Chondrocyte (in vitro differentiated cells): ENCODE measurements around the gene SNED1. TPM values are rescaled to one million over a fixed set of nuclear protein-coding genes. Genes with fewer than 3 reads are reported as not detected.

Experiments
- DNase-seq: peaks from one replicate; pipeline ENCODE4 v3.0.0; 2021; ENCODE audit warnings: mixed read lengths, low spot score
- H3K27ac Mint-ChIP-seq: one replicate; pipeline ENCODE4 v1.8.0; 2021; ENCODE audit warnings: mild to moderate bottlenecking, moderate library complexity, mixed read lengths; ENCODE audit not compliant: unreplicated experiment
- H3K27me3 Mint-ChIP-seq: 2 replicates; pipeline ENCODE4 v1.8.0; 2021; ENCODE audit warnings: low read depth, mixed read lengths
- H3K36me3 Mint-ChIP-seq: 2 replicates; pipeline ENCODE4 v1.8.0; 2021; ENCODE audit warnings: low read depth, mixed read lengths
- H3K4me1 Mint-ChIP-seq: 2 replicates; pipeline ENCODE4 v1.8.0; 2021; ENCODE audit warnings: low read depth, mild to moderate bottlenecking, mixed read lengths
- H3K4me3 Mint-ChIP-seq: one replicate; pipeline ENCODE4 v1.8.0; 2021; ENCODE audit warnings: mild to moderate bottlenecking, moderate library complexity, mixed read lengths; ENCODE audit not compliant: unreplicated experiment
- H3K9me3 Mint-ChIP-seq: 2 replicates; pipeline ENCODE4 v1.8.0; 2021; ENCODE audit warnings: low read depth, mixed read lengths
- total RNA-seq: library from RNA; stranded (reverse); gene quantifications from 3 replicates; pipeline ENCODE4 v1.2.1, GENCODE V29; 2021
- TF ChIP-seq, protein P1 (sequence below): fragments of 200-600 bp; sonication (generic); IDR thresholded peaks from 2 replicates; pipeline ENCODE4 v1.5.0; 2021; ENCODE audit warnings: antibody characterized with exemption, mild to moderate bottlenecking, moderate library complexity

The SNED1 gene
- total RNA-seq, 1 donor from 2014 or later = 1.9 TPM

- peaks cover 12% of the 10 kb centered on the region for H3K4me1 Mint-ChIP-seq
- H3K9me3 Mint-ChIP-seq = no peaks in the 10 kb centered on the region
- DNase-seq = no peak
These were observed 1.1 kb upstream of the SNED1 start for GRCh38 chr2:240997141-240997855.

GRCh38 chr2:240998706-240998994 is 232 bp downstream of the SNED1 start:
- Mint-ChIP-seq H3K27ac (no peak overlapping the region), H3K4me3 (no peak overlapping the region)

More at GRCh38 chr2:240997141-240997855, 1.1 kb upstream of the SNED1 start:
- TF ChIP-seq, protein P1, sequence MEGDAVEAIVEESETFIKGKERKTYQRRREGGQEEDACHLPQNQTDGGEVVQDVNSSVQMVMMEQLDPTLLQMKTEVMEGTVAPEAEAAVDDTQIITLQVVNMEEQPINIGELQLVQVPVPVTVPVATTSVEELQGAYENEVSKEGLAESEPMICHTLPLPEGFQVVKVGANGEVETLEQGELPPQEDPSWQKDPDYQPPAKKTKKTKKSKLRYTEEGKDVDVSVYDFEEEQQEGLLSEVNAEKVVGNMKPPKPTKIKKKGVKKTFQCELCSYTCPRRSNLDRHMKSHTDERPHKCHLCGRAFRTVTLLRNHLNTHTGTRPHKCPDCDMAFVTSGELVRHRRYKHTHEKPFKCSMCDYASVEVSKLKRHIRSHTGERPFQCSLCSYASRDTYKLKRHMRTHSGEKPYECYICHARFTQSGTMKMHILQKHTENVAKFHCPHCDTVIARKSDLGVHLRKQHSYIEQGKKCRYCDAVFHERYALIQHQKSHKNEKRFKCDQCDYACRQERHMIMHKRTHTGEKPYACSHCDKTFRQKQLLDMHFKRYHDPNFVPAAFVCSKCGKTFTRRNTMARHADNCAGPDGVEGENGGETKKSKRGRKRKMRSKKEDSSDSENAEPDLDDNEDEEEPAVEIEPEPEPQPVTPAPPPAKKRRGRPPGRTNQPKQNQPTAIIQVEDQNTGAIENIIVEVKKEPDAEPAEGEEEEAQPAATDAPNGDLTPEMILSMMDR = no peak
- peak overlapping the region; percentile 36 for H3K27ac Mint-ChIP-seq
- peaks cover 4% of the 10 kb centered on the region for H3K36me3 Mint-ChIP-seq
- no peak overlapping the region for H3K4me3 Mint-ChIP-seq
- H3K27me3 Mint-ChIP-seq = peaks cover 21% of the 10 kb centered on the region

DNA sequence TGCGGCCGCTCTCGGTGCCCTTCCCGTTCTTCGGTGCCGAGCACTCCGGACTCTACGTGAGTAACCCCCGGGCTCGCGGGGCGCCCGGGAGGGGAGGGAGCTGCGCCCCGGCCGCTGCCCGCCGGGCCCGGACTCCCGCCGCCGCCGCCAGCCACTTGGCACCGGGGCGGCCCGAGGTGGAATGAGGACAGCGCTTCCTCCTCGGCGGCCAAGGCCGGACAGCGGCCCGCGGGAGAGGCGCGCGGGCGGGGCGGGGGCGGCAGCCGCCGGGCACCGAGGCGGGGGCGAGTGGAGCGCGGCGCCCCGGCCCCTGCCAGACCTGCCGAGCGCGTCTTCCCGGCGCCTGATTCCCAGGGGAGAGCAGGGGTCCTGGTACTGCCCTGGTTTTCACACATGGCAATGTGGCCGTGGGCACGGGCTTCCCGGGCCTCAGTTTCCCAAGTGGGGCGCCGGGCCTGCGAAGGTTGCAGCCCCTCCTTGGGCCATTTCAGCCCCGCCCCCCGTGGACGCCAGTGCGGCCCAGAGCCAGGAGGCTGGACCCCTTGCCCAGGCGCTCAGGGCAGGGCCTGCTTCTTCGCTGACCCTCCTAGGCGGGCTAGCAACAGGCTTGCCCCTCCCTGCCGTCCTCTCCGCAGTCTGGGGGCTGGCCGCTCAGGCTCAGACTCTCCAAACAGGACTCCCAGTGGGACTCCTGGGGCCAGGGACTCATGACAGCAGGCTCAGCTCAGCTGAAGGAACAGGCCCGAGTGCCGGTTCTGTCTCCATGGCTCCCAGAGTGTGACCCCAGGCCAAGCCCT is 775 bp downstream of the SNED1 start:
- Mint-ChIP-seq H3K9me3 (peaks cover 10% of the 10 kb centered on the region), H3K27me3 (peaks cover 22% of the 10 kb centered on the region), H3K36me3 (peaks cover 11% of the 10 kb centered on the region), H3K4me1 (peaks cover 9% of the 10 kb centered on the region), H3K4me3 (peak overlapping the region; percentile 35), H3K27ac (no peak overlapping the region)
- no peak for DNase-seq
- TF ChIP-seq, protein P1 = no peak

More at GRCh38 chr2:240998706-240998994, 232 bp downstream of the SNED1 start:
- Mint-ChIP-seq H3K4me1 (peaks cover 9% of the 10 kb centered on the region), H3K36me3 (peaks cover 8% of the 10 kb centered on the region), H3K27me3 (peaks cover 22% of the 10 kb centered on the region), H3K9me3 (peaks cover 7% of the 10 kb centered on the region)
- DNase-seq = no peak
- TF ChIP-seq, protein P1 = no peak

DNA sequence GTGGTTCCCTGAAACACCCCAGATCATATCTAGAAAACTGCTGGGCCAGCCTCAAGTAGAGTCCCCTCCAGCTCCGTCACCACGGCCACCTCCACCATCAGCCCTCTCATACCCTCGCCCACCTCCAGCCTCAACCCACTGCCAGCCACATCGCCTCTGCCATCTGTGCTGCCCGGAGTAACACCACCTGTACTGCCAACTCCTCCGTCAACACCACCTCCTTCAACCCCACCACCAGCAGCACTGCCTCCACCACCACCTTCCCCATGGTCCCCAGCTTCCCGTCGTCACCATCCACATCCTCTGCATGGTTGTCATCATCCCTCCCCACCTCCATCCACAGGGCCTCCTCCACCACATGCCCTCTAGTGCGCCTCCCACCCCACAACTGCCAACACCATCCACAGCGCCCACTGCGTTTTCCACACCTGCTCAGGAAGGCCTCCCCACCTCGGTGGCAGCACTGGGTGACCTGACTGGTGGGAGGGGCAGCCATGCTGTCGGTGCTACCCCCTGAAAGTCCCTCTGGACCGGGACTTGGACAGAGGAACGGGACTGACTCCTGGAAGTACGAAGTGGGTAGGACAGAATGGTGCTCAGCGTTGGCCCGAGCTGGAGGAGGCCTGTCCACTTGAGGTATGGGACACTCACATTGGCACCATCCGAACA is 1.6 kb downstream of the SNED1 start:
- peaks cover 10% of the 10 kb centered on the region for H3K9me3 Mint-ChIP-seq
- TF ChIP-seq, protein P1 = no peak
- peak; percentile 86 for DNase-seq
- peak overlapping the region; percentile 35 for H3K4me3 Mint-ChIP-seq
- peaks cover 9% of the 10 kb centered on the region for H3K4me1 Mint-ChIP-seq
- H3K27ac Mint-ChIP-seq = no peak overlapping the region
- H3K36me3 Mint-ChIP-seq = peaks cover 11% of the 10 kb centered on the region
- peaks cover 22% of the 10 kb centered on the region for H3K27me3 Mint-ChIP-seq

DNA sequence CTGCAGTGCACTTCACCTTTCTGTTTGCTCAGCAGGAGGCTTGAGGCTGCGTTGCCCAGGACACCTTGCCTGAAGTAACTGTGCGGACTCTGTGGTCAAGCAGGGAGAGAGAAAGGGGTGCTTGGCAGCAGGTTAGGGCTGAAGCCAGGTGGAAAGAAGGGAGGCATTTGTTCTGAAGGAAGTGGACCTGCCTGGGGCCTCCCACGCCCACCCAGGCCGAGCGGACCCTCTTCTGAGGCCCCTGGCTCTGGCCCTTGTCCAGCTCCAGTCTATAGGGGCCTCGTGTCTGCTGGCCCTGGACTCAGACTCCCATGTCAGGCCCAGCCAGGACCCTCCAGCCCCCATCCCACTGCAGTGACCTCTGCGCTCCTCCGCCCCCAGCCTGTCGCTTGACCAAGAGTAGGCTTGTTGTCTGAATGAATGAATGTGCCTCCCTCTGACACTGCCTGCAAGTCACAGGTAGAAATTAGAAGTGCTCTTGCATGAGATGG is 2.5 kb downstream of the SNED1 start:
- DNase-seq = no peak
- H3K9me3 Mint-ChIP-seq = peaks cover 16% of the 10 kb centered on the region
- no peak overlapping the region for H3K4me3 Mint-ChIP-seq
- peaks cover 16% of the 10 kb centered on the region for H3K36me3 Mint-ChIP-seq
- no peak overlapping the region for H3K27ac Mint-ChIP-seq
- TF ChIP-seq, protein P1 = no peak
- peaks cover 9% of the 10 kb centered on the region for H3K4me1 Mint-ChIP-seq
- H3K27me3 Mint-ChIP-seq = peaks cover 22% of the 10 kb centered on the region
